A673 (cell line): ENCODE measurements around the gene OR1C1. TPM values are rescaled to one million over a fixed set of nuclear protein-coding genes. Genes with fewer than 3 reads are reported as not detected.
"Not testable (repeated sequence)": the region's sequence is repeated elsewhere in the genome, so short reads cannot be mapped to it uniquely, and the experiment has no call there.

Source experiments
- Bru-seq: library from RNA; stranded (reverse); fragments of 400-500 nt; gene quantifications from one replicate; lab custom pipeline; 2021; lab: Mats Ljungman, UMichigan
- BruChase-seq, 2 experiments: library from RNA; stranded (reverse); fragments of 400-500 nt; gene quantifications; one replicate each; lab custom pipeline; 2021; lab: Mats Ljungman, UMichigan
- BruUV-seq: library from RNA; stranded (reverse); fragments of 400-500 nt; replicated peaks from 2 replicates; lab custom pipeline; 2021; lab: Mats Ljungman, UMichigan
- CTCF ChIA-PET: fragments of 300-600 bp; sonication (Branson Sonifier 250); formaldehyde crosslinking; loops from one replicate; lab custom pipeline; 2022; ENCODE audit warnings: antibody characterized with exemption; lab: Charles Lee
- POLR2A ChIA-PET: fragments of 300-600 bp; sonication (Branson Sonifier 250); formaldehyde crosslinking; loops from one replicate; lab custom pipeline; 2022; ENCODE audit warnings: antibody characterized with exemption; ENCODE audit not compliant: low non-redundant PET; lab: Charles Lee
- DNase-seq: peaks from one replicate; pipeline ENCODE4 v3.0.0-alpha.2; 2015; ENCODE audit warnings: low spot score
- H3K27ac ChIP-seq: fragments of 200-600 bp; sonication (generic); 2 replicates; pipeline ENCODE4 v1.5.1; 2016; ENCODE audit warnings: mixed run types, low read depth, mild to moderate bottlenecking, mixed read lengths, antibody characterized with exemption, low read length; ENCODE audit not compliant: poor library complexity, severe bottlenecking
- H3K27me3 ChIP-seq: fragments of 200-600 bp; sonication (generic); replicated peaks from 2 replicates; pipeline ENCODE4 v1.6.1; 2017; ENCODE audit warnings: mixed run types, low read depth, mild to moderate bottlenecking, mixed read lengths, antibody characterized with exemption, low read length; ENCODE audit not compliant: insufficient read depth, poor library complexity
- H3K36me3 ChIP-seq: fragments of 200-600 bp; sonication (generic); 2 replicates; pipeline ENCODE4 v1.6.1; 2016; ENCODE audit warnings: mixed run types, mild to moderate bottlenecking, mixed read lengths, antibody characterized with exemption, low read length; ENCODE audit not compliant: insufficient read depth, poor library complexity, severe bottlenecking
- H3K4me1 ChIP-seq: fragments of 200-600 bp; sonication (generic); 2 replicates; pipeline ENCODE4 v1.6.1; 2017; ENCODE audit warnings: mixed run types, mild to moderate bottlenecking, mixed read lengths, antibody characterized with exemption, low read length; ENCODE audit not compliant: insufficient read depth, poor library complexity, severe bottlenecking
- H3K4me3 ChIP-seq: fragments of 200-600 bp; sonication (generic); 2 replicates; pipeline ENCODE4 v1.5.1; 2016; ENCODE audit warnings: low read depth, mixed run types, mild to moderate bottlenecking, mixed read lengths, low read length; ENCODE audit not compliant: poor library complexity, severe bottlenecking
- H3K9me3 ChIP-seq: fragments of 200-600 bp; sonication (generic); 2 replicates; pipeline ENCODE4 v1.6.1; 2016; ENCODE audit warnings: mixed run types, low read depth, mild to moderate bottlenecking, mixed read lengths, antibody characterized with exemption, low read length; ENCODE audit not compliant: poor library complexity, severe bottlenecking
- CTCF ChIP-seq: fragments of 300-800, 200-600 bp; sonication (generic); conservative IDR thresholded peaks from 2 replicates; pipeline ENCODE4 v1.5.1; 2017; ENCODE audit warnings: low read depth, mild to moderate bottlenecking, antibody characterized with exemption, low read length, moderate library complexity, mixed read lengths
- EZH2 ChIP-seq: fragments of 200-600 bp; sonication (generic); IDR thresholded peaks from 2 replicates; pipeline ENCODE4 v1.6.1; 2017; ENCODE audit warnings: borderline replicate concordance, low read depth, mild to moderate bottlenecking, mixed read lengths, antibody characterized with exemption, low read length; ENCODE audit not compliant: poor library complexity, severe bottlenecking
- intact Hi-C: fragments of 100-400 bp; cut with micrococcal nuclease; formaldehyde crosslinking; loops from one replicate; pipeline ENCODE4 v1.10.0; 2022; ENCODE audit not compliant: unreplicated experiment
- long read RNA-seq: library from polyadenylated mRNA; stranded (forward); transcript quantifications from one replicate; pipeline ENCODE4 v2.0.0, GENCODE V29; 2022
- total RNA-seq: library from RNA; stranded (reverse); gene quantifications from 2 replicates; pipeline ENCODE4 v1.2.3, GENCODE V29; 2021

Gene OR1C1
- not detected in 2 replicates for total RNA-seq
- Bru-seq, nascent RNA, result not detected
- BruChase-seq, experiment 1, labeled RNA remaining after a 2-hour chase, result not detected
- BruChase-seq, experiment 2, labeled RNA remaining after a 6-hour chase, result not detected
- long read RNA-seq, result 0 reads

- CTCF ChIA-PET, result no interaction called here
- TF ChIP-seq CTCF (no peak), EZH2 (no peak)
- no TSS peak for BruUV-seq
- Histone ChIP-seq H3K4me3 (no peak within 1 kb of the TSS), H3K27me3 (no peaks in the 10 kb centered on the region), H3K9me3 (no peaks in the 10 kb centered on the region), H3K27ac (no peak within 1 kb of the TSS), H3K4me1 (no peaks in the 10 kb centered on the region), H3K36me3 (no peaks in the 10 kb centered on the region)
- no peak for DNase-seq
- POLR2A ChIA-PET, result no interaction called here
- intact Hi-C loops, result no loop called here
Observed at GRCh38 chr1:247760456-247760855, at the start of gene OR1C1. Gene OR1C1, minus strand, starts transcription at chr1:247760556. Its CDS starts 2,150 bp downstream, at chr1:247758406.

GRCh38 chr1:247797518-247797917, 37.2 kb upstream of the OR1C1 start:
- CTCF ChIA-PET, result no interaction called here
- no peak for TF ChIP-seq CTCF
- no peak for TF ChIP-seq EZH2
- Histone ChIP-seq H3K9me3 (peaks cover 13% of the 10 kb centered on the region), H3K27ac (no peak overlapping the region), H3K4me3 (no peak overlapping the region), H3K36me3 (no peaks in the 10 kb centered on the region), H3K4me1 (no peaks in the 10 kb centered on the region), H3K27me3 (no peaks in the 10 kb centered on the region)
- POLR2A ChIA-PET, result no interaction called here
- intact Hi-C loops, result no loop called here
- BruUV-seq, result no TSS peak
- DNase-seq, result no peak

GRCh38 chr1:247769603-247770002, 9.2 kb upstream of the OR1C1 start:
- no peaks in the 10 kb centered on the region for H3K36me3 ChIP-seq
- H3K27me3 ChIP-seq, result no peaks in the 10 kb centered on the region
- H3K4me3 ChIP-seq, result no peak overlapping the region
- no peak for DNase-seq
- ChIA-PET POLR2A (no interaction called here), CTCF (no interaction called here)
- no peaks in the 10 kb centered on the region for H3K4me1 ChIP-seq
- intact Hi-C loops, result no loop called here
- H3K27ac ChIP-seq, result no peak overlapping the region
- TF ChIP-seq EZH2, result no peak
- TF ChIP-seq CTCF, result no peak
- no TSS peak for BruUV-seq
- H3K9me3 ChIP-seq, result no peaks in the 10 kb centered on the region

GRCh38 chr1:247754311-247754710, 6.0 kb downstream of the OR1C1 start:
- H3K27ac ChIP-seq, H3K9me3 ChIP-seq, H3K36me3 ChIP-seq, POLR2A ChIA-PET, H3K4me3 ChIP-seq, H3K27me3 ChIP-seq, BruUV-seq, H3K4me1 ChIP-seq, intact Hi-C loops, DNase-seq, CTCF ChIA-PET: not testable (repeated sequence)
